Endothelial cell of umbilical vein (primary cell): ENCODE data around the gene CEP350.

Source experiments
- EZH2 ChIP-seq: IDR thresholded peaks from 2 replicates; pipeline ENCODE4 v1.6.1; 2012; ENCODE audit warnings: borderline replicate concordance, low read depth, mild to moderate bottlenecking, moderate library complexity, low read length, inconsistent platforms; ENCODE audit not compliant: severe bottlenecking
- POLR2A ChIP-seq: IDR thresholded peaks from 2 replicates; pipeline ENCODE4 v1.6.1; 2012; ENCODE audit warnings: low read depth, mild to moderate bottlenecking, control low read depth, low read length
- POLR2AphosphoS5 ChIP-seq: IDR thresholded peaks from 2 replicates; pipeline ENCODE4 v1.6.1; 2012; ENCODE audit warnings: low read depth, mild to moderate bottlenecking, control low read depth, low read length, moderate library complexity; ENCODE audit not compliant: insufficient read depth

- TF ChIP-seq EZH2 (no peak), POLR2A (peak; percentile 31), POLR2AphosphoS5 (peak; percentile 86)
These were observed 196.9 kb downstream of the CEP350 start for GRCh38 chr1:180151508-180151907.
